GM12878 (cell line): Measurements from ENCODE around the gene COQ6. TPM values are rescaled to one million over a fixed set of nuclear protein-coding genes. Genes with fewer than 3 reads are reported as not detected.

Experiments
- ATAC-seq: fragments of 200-7000 bp; cut with Tn5 transposase; 3 replicates; pipeline ENCODE4 v1.9.1; 2020; ENCODE audit warnings: mild to moderate bottlenecking, moderate library complexity
- BruUV-seq: library from RNA; stranded (reverse); fragments of 400-500 nt; replicated peaks from 2 replicates; lab custom pipeline; 2021; lab: Mats Ljungman, UMichigan
- CTCF ChIA-PET: fragments of 300-600 bp; sonication (Branson Sonifier 250); formaldehyde crosslinking; extraction: SDS; loops from one replicate; lab custom pipeline; 2021; ENCODE audit warnings: inconsistent platforms; lab: Yijun Ruan, JAX
- POLR2A ChIA-PET: fragments of 350-600 bp; formaldehyde crosslinking; extraction: SDS; loops from one replicate; lab custom pipeline; 2021; ENCODE audit warnings: inconsistent platforms; lab: Charles Lee
- RAD21 ChIA-PET: fragments of 300-600 bp; sonication (Branson Sonifier 250); formaldehyde crosslinking; loops from one replicate; lab custom pipeline; 2023; ENCODE audit warnings: antibody characterized with exemption; ENCODE audit not compliant: unreplicated experiment; lab: Charles Lee
- SMC1A ChIA-PET: fragments of 300-600 bp; sonication (Branson Sonifier 250); formaldehyde crosslinking; loops from one replicate; lab custom pipeline; 2023; ENCODE audit not compliant: unreplicated experiment, uncharacterized antibody; lab: Charles Lee
- DNase-seq: peaks from one replicate; pipeline ENCODE4 v3.0.0-alpha.2; 2011; ENCODE audit warnings: low read depth, low spot score
- FAIRE-seq: peaks from 3 replicates; lab custom pipeline; 2011; peaks lifted over from hg19 to GRCh38; lab: Jason Lieb, UNC
- H2AFZ ChIP-seq: 2 replicates; pipeline ENCODE4 v1.6.0; 2011; ENCODE audit warnings: low read depth, low read length, control low read depth; ENCODE audit not compliant: control insufficient read depth
- H3K27ac ChIP-seq: 2 replicates; pipeline ENCODE4 v1.5.1; 2011; ENCODE audit warnings: control low read depth; ENCODE audit not compliant: control insufficient read depth, insufficient read depth
- H3K27me3 ChIP-seq, 2 experiments: replicated peaks in 1 of 2; 2 replicates each; pipeline versions ENCODE4 v1.6.0 to v1.6.1; 2011; ENCODE audit warnings: low read length in 1 of 2; ENCODE audit not compliant: control insufficient read depth in 2 of 2, insufficient read depth in 2 of 2
- H3K36me3 ChIP-seq, 2 experiments: 2 replicates each; pipeline ENCODE4 v1.5.1; 2011; ENCODE audit warnings: low read length in 1 of 2; ENCODE audit not compliant: control insufficient read depth in 2 of 2, insufficient read depth in 2 of 2
- H3K4me1 ChIP-seq: 2 replicates; pipeline ENCODE4 v1.6.1; 2011; ENCODE audit warnings: mild to moderate bottlenecking, low read length, moderate library complexity, mixed read lengths; ENCODE audit not compliant: control insufficient read depth, insufficient read depth
- H3K4me2 ChIP-seq: 2 replicates; pipeline ENCODE4 v1.6.0; 2011; ENCODE audit warnings: control low read depth; ENCODE audit not compliant: control insufficient read depth, insufficient read depth
- H3K4me3 ChIP-seq: fragments of 200-600 bp; sonication (generic); 2 replicates; pipeline ENCODE4 v1.5.1; 2016
- H3K79me2 ChIP-seq: 2 replicates; pipeline ENCODE4 v1.6.0; 2011; ENCODE audit warnings: low read length; ENCODE audit not compliant: control insufficient read depth, insufficient read depth
- H3K9ac ChIP-seq: 2 replicates; pipeline ENCODE4 v1.8.0; 2011; ENCODE audit warnings: low read length, control low read depth, mixed read lengths; ENCODE audit not compliant: control insufficient read depth, insufficient read depth
- H3K9me3 ChIP-seq: replicated peaks from 3 replicates; pipeline ENCODE4 v1.5.1; 2011; ENCODE audit warnings: mild to moderate bottlenecking, low read length; ENCODE audit not compliant: control insufficient read depth, insufficient read depth
- H4K20me1 ChIP-seq: 2 replicates; pipeline ENCODE4 v1.6.0; 2011; ENCODE audit not compliant: control insufficient read depth, insufficient read depth
- CHD2 ChIP-seq: IDR thresholded peaks from 2 replicates; pipeline ENCODE4 v1.6.1; 2011; ENCODE audit warnings: low read depth, low read length, improper control_type of control experiment, borderline replicate concordance
- HDAC2 ChIP-seq: fragments of 200-600 bp; sonication (generic); IDR thresholded peaks from 2 replicates; pipeline ENCODE4 v1.6.1; 2017
- MTA2 ChIP-seq: fragments of 450-650 bp; IDR thresholded peaks from 2 replicates; pipeline ENCODE4 v1.6.1; 2016; ENCODE audit warnings: low read depth, mild to moderate bottlenecking, moderate library complexity
- MTA3 ChIP-seq: IDR thresholded peaks from 2 replicates; pipeline ENCODE4 v1.6.1; 2012; ENCODE audit warnings: low read length, inconsistent platforms, borderline replicate concordance
- NFXL1 ChIP-seq: fragments of 450-650 bp; IDR thresholded peaks from 2 replicates; pipeline ENCODE4 v1.6.1; 2017; ENCODE audit warnings: antibody characterized with exemption, mild to moderate bottlenecking, borderline replicate concordance
- POLR2AphosphoS2 ChIP-seq: IDR thresholded peaks from 2 replicates; pipeline ENCODE4 v1.6.1; 2011; ENCODE audit warnings: low read depth, mild to moderate bottlenecking, low read length, improper control_type of control experiment, moderate library complexity
- RAD51 ChIP-seq: fragments of 450-650 bp; IDR thresholded peaks from 2 replicates; pipeline ENCODE4 v1.6.1; 2016; ENCODE audit warnings: moderate library complexity, mild to moderate bottlenecking, inconsistent platforms
- SIN3A ChIP-seq: IDR thresholded peaks from 2 replicates; pipeline ENCODE4 v1.6.1; 2012; ENCODE audit warnings: low read depth, low read length, improper control_type of control experiment
- WGBS: methylation state at CpG from one replicate; pipeline ENCODE4 v1.1.6; 2016; ENCODE audit warnings: low lambda C conversion rate; ENCODE audit not compliant: insufficient replicate concordance, insufficient coverage; ENCODE audit errors: missing lambda C conversion rate; 5-methylcytosine and 5-hydroxymethylcytosine counted together
- in situ Hi-C: fragments of 300-500 bp; cut with MboI; formaldehyde crosslinking; loops from 9 replicates; pipeline ENCODE4 v1.14.3; 2018; ENCODE audit warnings: mixed read lengths
- intact Hi-C: fragments of 100-400 bp; cut with micrococcal nuclease; formaldehyde crosslinking; loops from one replicate; pipeline ENCODE4 v1.14.2; 2022; ENCODE audit not compliant: unreplicated experiment
- polyA plus RNA-seq, 11 experiments: library from polyadenylated mRNA; depleted of rRNA in 4 of 11; unstranded in 6 of 11; stranded (reverse) in 5 of 11; fragments of >200 nt; fragmentation: Nextera tagmentation in 4 of 11; fragmentation: Illumina TruSeq in 1 of 11; extraction: Ambion mirVana in 4 of 11; extraction: Trizol in 1 of 11; gene quantifications; 1 replicate in 1 of 11; 2 replicates in 10 of 11; pipeline versions ENCODE4 v1.2.1 to v1.2.3, GENCODE V29; 2011 to 2016; ENCODE audit warnings: inconsistent platforms in 2 of 11, missing spikeins in 2 of 11, low read depth in 1 of 11
- total RNA-seq, 4 experiments: library from RNA; depleted of rRNA in 3 of 4; stranded (reverse); fragments of >200 nt in 3 of 4; fragmentation: Illumina TruSeq in 1 of 4; extraction: Trizol in 1 of 4; gene quantifications; 2 replicates each; pipeline versions ENCODE4 v1.2.1 to v1.2.3, GENCODE V29; 2013 to 2021
- TF ChIP-seq, protein P1 (sequence below): fragments of 450-650 bp; IDR thresholded peaks from 2 replicates; pipeline ENCODE4 v1.6.1; 2016; ENCODE audit warnings: mild to moderate bottlenecking

The COQ6 gene
- total and polyA plus RNA-seq, 10 of the 15 experiments (the other 5 are each of a cell fraction or from before 2014, with no cell fraction given): 5.4 to 45.5 (median 19.1) TPM

DNA sequence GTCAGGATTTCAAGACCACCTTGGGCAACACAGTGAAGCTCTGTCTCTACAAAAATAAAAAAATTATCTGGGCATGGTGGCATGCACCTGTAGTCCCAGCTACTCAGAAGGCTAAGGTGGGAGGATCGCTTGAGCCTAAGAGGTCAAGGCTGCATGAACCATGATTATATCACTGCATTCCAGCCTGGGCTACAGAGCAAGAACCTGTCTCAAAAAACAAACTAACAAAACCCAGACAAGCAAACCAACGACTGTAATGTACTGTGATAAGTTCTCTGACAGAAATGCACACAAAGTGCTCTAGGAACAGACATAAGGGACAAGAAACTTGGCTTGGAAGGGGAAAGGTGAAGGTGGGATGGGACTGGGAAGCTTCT is 46.6 kb downstream of the COQ6 start:
- Histone ChIP-seq H3K9ac (no peak overlapping the region), H3K79me2 (no peaks in the 10 kb centered on the region), H3K36me3 (peaks cover 0 to 3% of the 10 kb centered on the region in 2 experiments; a peak in 2 of 4 replicates), H3K4me2 (no peak overlapping the region), H2AFZ (no peak overlapping the region), H3K4me1 (no peaks in the 10 kb centered on the region), H3K9me3 (no peaks in the 10 kb centered on the region), H4K20me1 (no peaks in the 10 kb centered on the region), H3K27ac (no peak overlapping the region), H3K27me3 (no peaks in the 10 kb centered on the region), H3K4me3 (no peak overlapping the region)
- POLR2A ChIA-PET: no interaction called here
- in situ Hi-C loops: no loop called here
- ATAC-seq (no peak), FAIRE-seq (no peak), DNase-seq (no peak)
- RAD21 ChIA-PET: no interaction called here
- no TSS peak for BruUV-seq
- CTCF ChIA-PET: no interaction called here
- TF ChIP-seq CHD2: no peak
- no peak for TF ChIP-seq POLR2AphosphoS2
- TF ChIP-seq SIN3A: no peak
- TF ChIP-seq MTA2: no peak
- TF ChIP-seq, protein P1, sequence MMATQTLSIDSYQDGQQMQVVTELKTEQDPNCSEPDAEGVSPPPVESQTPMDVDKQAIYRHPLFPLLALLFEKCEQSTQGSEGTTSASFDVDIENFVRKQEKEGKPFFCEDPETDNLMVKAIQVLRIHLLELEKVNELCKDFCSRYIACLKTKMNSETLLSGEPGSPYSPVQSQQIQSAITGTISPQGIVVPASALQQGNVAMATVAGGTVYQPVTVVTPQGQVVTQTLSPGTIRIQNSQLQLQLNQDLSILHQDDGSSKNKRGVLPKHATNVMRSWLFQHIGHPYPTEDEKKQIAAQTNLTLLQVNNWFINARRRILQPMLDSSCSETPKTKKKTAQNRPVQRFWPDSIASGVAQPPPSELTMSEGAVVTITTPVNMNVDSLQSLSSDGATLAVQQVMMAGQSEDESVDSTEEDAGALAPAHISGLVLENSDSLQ: no peak
- TF ChIP-seq NFXL1: no peak
- TF ChIP-seq MTA3: no peak
- no peak for TF ChIP-seq RAD51
- no peak for TF ChIP-seq HDAC2
- SMC1A ChIA-PET: interaction anchor here (0.7 kb wide), 1 partner anchor 42 kb away, joined by 3 read pairs; no protein-coding TSS in a partner anchor
- 50% methylated on average over 2 of the region's 2 CpGs for WGBS
- intact Hi-C loops: no loop called here
